ENCODE data around the gene PTPN1.
"Not testable (repeated sequence)": the region's sequence is repeated elsewhere in the genome, so short reads cannot be mapped to it uniquely, and the experiment has no call there.

The PTPN1 gene

DNA sequence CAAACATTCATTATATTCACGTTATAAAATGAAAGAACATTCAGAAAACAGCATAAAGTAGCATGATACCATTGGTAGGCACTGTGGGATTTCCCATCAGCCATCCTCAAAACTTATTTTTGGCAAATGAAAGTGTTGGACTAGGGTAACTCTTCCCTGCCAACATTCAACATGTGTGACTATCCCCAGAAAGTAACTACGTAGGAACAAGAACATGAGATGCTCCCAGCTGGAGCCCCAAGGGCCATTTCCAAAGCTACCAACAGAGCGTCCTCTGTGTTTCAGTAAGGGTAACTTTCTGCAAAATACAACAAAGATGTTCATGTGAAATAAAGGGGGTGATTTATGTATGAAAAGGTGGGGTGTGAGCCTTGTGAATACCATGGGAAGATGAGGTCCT lies 28.4 kb upstream of the PTPN1 start:
- DNase-seq (ENCODE audit: low read depth in 2 of 2) = no peak

DNA sequence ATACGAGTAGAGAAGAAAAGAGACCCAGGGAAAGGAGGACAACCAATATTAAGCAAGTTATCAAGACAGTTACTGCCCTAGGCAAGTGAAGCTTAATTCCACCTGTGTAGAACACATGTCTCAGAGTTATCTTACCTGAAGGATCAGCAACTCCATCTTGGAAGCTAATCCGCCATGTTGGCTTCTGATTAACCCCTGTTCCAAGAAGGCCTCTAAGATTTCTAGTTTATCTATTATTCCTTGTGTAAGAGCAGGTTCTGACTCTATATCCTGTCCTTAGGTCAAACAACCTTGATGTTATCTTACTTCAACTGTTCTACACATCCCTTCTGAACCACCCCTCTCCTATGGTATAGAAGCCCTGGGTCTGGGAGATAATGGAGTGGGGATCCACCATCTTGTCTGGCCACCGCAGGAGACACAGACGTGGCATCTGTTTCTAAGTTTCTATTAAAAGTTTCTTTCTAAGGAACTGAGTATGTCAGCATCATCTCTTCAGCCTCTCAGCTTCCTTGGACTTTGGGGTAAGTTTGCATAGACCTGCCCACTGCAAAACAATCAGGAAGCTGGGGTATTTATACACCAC lies 27.7 kb upstream of the PTPN1 start:
- no peak for DNase-seq (ENCODE audit: low read depth in 2 of 2)

DNA sequence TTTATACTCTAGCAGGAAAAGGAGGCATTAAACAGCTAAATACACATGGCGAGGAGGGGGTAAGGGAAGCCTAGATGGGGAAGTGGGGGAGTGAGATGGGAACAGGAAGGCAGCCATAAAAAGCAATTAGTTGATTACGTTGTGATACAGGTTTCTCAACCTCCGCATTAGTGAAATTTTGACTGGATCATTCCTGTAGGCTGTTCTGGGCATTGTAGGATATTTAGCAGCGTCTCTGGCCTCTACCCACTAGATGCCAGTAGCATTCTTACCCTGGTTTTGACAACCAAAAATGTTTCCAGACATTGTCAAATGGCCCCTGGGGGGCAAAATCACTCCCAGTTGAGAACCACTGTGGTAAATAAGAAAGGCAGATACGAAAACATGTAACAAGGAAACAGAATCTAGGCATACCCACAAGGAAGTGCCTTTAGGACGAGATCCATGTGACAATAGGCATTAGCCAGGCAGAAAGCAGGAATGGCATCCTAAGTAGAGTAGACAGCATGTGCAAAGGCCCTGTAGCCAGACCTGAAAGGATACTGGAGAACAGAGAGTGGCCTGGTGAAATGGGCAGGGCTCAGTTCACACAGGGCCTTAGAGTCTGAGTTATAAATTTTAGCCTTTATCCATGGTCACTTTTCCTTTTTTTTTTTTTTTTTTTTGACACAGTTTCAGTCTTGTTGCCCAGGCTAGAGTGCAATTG lies 25.8 kb upstream of the PTPN1 start:
- no peak for DNase-seq (ENCODE audit: low read depth in 2 of 2)

DNA sequence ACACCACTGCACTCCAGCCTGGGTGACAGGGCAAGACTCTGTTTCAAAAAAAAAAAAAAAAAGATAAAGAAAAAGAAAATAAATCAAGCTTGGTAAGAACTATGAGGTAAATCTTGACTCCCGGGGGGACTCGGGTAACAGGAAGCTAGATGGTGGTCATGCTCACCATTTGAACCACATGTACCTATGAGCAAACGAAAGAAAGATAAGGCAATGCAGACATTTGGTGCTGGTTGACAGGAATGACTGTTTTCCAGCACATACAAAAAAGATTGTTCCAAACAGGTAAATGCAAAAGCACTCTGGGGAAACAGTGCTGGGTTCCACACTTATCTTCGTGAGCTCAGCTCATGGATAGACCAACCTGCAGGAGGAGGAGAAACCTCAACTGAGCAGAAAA lies 22.8 kb upstream of the PTPN1 start:
- DNase-seq (ENCODE audit: low read depth in 2 of 2) = no peak

DNA sequence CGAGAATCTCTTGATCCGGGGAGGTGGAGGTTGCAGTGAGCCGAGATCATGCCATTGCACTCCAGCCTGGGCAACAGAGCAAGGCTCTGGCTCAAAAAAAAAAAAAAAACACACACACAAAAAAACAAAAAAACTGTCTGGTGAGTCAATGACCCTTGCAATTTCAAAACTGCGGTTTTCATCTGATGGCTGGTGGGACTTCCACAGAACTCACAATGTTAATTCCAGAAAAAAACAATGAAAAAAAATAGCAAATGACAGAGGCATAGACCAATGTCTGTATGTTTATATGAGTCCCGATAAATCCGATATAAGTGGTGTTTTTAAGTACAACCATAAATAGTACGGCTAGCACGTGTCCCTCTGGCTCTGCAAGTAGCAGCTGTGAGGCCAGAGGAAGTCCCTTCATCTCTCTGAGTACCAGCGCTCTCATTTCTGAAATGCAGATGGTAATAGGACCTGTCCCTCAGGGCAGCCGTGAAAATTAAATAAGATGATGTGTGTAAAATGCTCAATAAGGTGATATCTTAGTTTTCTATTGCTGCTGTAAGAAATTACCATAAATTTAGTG lies 21.9 kb upstream of the PTPN1 start:
- DNase-seq (ENCODE audit: low read depth in 2 of 2) = no peak

DNA sequence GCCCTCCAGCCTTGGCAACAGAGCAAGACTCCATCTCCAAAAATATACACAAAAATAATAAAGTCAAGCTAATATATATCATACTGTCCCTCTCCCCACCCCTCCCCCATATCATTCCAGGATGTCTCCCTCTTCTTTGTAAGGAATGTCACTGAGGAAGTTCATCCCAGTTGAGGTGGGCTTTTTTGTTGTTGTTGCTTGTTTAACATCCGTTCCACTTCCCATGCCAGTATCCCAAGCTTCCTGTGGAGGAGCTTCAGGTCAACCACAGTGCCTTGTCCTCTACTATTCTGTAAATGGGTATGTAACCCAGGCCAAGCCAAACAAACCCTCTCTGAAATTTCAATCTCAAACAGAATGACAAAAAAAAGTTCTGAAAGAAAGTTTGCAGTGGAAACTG lies 19.0 kb upstream of the PTPN1 start:
- no peak for DNase-seq (ENCODE audit: low read depth in 2 of 2)

DNA sequence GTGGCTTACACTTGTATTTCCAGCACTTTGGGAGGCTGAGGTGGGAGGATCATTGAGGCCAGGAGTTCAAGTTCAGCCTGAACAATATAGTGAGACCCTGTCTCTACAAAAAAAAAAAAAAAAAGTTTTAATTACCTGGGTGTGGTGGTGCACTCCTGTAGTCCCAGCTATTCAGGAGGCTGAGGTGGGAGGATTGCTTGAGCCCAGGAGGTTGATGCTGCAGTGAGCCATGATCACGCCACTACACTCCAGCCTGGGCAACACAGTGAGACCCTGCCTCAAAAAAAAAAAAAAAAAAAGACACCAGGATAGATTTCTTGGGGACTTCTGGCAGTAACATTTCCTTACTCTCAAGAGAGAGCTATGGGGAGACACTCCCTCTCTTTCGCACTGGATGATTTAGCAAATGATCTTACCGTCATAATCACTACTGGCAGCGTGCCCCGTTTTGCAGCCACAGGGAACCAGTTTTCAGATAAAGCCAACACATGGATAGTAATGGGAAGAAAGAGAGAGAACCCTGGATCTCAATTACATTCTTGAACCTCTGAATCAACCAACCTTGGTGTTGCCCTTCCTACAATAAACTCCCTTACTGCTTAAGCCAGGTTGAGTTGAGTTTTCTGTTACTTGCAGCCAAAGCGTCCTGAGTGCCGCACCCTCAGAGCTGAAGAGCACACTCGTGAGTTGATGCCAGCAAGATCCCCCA lies 18.1 kb upstream of the PTPN1 start:
- DNase-seq (ENCODE audit: low read depth in 2 of 2) = no peak

DNA sequence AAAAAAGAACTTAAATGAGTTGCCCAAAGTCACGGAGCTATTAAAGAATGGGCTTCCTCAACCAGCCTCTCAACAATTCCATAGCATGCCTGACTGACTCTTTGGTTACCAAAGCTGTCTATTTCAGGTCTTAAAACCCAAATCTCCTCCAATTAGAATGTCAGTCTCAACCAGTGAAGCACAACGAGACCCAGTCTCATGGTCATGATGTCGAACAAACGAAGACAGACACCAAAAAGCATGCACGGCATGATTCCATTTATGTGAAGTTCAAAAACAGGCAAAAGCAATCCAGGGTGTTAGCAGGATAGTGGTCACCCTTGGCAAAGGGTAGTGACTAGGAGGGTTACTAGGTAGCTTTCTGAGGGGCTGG lies 16.3 kb upstream of the PTPN1 start:
- no peak for DNase-seq (ENCODE audit: low read depth in 2 of 2)

DNA sequence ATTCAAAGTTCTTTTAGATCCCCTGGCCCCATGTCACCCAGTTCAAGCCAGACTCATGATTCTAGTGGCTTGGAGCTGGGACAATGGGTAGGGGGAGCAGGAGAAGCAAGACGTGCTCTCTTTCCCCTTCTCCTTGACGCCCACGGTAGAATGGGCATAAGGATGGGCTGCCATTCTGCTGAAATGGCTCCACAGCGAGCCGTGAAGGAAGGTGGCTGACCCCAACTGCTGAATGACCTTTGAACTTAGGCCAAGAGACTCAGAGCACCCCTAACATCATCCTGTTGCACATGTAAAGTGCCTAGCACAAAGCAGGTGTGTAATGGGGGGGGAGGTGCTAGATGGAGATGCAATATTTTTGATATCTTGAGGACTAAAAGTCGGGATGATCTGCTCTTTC lies 15.8 kb upstream of the PTPN1 start:
- DNase-seq (ENCODE audit: low read depth in 2 of 2) = no peak

DNA sequence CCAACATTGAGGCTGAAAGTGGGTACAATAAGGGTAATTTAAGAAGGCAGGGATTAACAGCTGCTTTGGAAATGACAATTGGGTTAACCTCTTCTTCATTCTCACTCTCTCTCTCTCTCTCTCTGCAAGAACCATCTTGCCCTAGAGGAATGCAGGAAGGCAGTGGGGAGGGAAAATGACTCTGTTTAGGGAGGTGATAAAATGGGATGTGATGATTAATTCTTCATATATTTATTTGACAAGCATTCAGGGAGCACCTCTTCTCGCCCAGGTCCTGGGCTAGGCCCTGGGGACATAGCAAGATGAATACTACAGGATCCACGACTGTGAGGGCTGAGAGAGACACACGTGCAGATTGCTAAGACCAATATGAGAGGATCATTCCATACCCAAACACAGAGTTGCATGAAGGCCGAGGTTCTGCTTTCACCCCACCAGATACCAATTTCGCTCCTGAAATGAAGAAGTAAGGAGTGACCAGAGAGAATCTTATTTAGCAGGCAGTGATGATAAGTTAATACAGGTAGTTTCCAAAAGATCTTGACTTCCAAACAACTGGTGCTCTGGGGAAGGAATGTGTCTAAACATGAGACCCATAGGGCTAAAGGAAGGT lies 13.3 kb upstream of the PTPN1 start:
- no peak for DNase-seq (ENCODE audit: low read depth in 2 of 2)

DNA sequence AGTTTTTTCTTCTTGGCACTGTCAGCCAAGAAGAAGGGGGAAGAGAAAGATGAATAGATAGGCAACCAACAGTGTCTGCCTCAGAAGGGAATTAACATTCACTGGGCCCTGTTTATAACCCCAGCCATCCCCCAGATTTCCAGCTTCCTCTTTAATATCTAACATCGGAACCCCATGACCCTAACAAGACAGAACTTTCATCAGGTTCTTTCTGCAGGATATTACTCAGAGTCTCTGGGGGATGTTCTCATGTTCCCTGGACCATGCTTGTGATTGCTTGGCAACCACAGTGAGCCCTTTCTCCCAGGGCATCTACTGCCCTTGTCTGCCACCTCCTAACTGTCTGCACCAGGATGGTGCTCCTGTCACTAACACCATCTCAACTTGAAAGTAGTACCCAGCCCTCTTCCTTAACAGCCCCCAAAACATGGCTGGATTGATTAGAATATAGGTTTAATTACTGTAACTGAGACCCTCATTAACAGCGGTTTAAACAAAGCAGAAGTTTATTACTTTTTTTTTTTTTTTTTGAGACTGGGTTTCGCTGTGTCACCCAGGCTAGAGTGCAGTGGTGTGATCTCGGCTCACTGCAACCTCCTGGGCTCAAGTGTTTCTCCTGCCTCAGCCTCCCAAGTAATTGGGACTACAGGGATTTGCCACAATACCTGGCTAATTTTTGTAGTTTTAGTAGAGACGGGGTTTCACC lies 12.0 kb upstream of the PTPN1 start:
- no peak for DNase-seq (ENCODE audit: low read depth in 2 of 2)

DNA sequence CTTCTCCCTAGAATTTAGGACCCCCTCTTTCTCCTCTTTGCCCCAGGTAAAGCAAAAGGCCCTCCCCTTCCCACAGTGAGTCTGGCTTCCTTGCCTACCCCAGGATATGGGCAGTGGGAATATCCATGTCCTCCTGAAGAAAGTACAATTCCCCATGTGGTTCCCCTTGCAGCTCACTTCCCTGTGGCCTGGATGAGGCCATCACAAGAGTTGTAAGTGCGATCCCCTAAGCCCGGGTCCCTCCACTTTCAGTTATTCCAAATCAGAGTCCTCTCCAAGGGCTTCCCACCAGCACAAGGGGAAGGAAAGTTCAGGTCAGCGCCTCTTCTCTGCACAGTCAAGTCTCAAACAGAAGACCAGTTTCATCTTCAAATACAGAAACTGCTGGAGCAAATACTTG lies 10.2 kb upstream of the PTPN1 start:
- no peak for DNase-seq (ENCODE audit: low read depth in 2 of 2)

DNA sequence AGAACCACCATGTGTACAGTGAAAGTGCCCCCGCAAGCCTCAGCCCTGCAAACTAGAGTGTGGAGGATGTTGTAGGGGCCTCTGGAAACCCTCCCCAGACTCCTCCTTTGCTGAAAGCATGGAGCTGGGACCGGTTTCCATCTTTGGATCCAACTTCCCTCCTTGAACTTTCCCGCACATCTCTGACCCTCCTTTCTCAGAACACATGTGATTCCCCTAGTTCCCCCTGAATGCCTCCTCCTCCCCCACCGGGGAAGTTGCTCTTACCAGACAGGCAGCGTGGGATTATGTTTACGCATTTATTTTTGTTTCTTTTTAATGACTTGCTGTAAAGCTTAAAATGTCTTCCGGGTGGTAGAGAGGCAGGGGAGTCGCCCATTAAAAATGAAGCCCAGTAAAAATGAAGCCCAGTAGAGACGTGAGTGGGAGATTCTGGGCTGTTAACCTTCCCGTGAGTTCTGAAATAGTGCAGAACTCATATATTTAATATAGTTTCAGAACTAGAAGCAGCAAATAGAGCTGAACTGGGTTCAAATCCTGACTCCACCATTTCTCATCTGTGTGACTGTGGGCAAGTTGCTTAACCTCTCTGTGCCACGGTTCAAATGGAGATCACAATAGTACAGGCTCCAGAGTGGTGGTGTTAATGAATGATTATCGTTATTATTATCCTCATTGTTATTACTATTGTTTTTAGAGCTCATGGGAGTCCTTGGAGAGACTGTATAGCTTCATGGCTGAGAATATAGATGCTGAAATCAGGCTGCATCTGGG lies 8.0 kb upstream of the PTPN1 start:
- no peak for DNase-seq (ENCODE audit: low read depth in 2 of 2)

DNA sequence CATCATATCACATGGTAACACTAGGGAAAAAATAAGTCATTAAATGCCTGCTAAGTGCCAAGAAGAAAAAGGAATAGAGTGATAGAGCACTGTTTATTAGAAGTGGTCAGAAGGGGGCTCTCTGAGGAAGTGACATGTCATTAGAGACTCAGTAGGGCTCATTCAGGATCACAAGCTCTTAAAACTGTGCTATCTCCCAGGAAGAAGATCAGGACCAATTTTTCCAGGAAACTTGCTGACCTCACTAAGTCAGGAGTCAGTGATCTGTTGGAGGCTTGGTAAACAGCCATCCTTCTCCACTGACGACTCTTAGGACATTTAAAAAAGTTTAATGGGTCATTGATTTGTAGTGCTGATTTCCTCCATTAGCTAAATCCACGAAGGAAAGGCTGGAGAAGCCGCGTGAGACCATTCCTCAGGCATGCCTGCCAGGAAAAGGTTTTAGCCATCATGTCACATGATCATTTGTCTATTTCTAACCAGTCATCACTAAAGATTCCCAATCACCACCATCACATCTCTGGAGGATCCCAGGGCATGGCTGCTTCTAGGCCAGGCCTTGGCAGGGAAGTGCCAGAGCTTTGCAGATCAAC lies 5.9 kb upstream of the PTPN1 start:
- DNase-seq (ENCODE audit: low read depth in 2 of 2) = no peak

DNA sequence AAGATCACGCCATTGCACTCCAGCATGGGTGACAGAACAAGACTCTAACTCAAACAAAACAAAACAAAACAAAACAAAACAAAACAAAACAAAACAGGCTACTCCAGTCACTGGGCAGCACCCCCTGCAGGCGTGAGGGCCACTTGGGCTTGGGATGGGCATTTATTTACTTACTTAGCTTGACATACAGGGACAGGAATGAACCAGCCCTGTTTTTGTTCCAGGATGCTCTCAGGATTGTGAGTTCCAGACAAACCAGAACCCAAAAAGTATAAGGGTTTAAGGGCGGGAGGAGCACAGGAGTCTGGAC lies 4.0 kb upstream of the PTPN1 start:
- no peak for DNase-seq (ENCODE audit: low read depth in 2 of 2)

DNA sequence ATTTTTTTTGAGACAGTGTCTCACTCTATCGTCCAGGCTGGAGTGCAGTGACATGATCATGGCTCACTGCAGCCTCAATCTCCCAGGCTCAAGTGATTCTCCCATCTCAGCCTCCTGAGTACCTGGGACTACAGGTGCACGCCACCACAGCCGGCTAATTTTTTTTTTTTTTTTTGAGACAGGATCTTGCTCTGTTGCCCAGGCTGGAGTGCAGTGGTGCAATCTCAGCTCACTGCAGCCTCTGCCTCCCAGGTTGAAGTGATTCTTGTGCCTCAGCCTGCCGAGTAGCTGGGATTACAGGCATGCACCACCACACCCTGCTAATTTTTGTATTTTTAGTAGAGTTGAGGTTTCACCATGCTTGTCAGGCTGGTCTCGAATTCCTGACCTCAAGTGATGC lies 2.4 kb upstream of the PTPN1 start:
- not testable (repeated sequence) for DNase-seq (ENCODE audit: low read depth in 2 of 2)

DNA sequence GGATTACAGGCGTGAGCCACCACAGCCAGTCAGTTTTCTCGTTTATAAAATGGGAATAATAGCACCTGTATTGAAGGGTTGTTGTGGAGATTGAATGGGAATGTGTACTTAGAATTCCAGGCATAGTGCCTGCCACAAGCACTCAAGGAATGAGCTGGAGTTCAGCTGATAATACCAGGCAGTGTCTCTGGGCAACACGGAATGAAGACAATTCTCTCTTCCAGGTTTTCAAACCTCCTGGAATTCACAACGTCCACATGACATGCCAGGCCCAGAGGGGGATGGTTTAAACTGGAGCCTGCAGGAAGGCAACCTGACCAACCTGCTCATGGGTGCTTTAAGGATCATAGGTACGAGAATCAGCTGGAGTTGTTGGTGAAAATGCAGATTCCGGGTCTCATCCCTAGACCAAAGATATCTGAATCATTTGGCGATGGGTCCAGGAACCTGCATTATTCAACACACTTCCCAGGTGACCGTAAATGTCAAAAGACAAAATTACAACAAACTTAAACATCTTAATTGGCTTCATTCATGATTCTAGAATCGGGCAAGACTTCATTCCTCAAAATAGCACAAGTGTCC lies 1.9 kb upstream of the PTPN1 start:
- no peak for DNase-seq (ENCODE audit: low read depth in 2 of 2)

DNA sequence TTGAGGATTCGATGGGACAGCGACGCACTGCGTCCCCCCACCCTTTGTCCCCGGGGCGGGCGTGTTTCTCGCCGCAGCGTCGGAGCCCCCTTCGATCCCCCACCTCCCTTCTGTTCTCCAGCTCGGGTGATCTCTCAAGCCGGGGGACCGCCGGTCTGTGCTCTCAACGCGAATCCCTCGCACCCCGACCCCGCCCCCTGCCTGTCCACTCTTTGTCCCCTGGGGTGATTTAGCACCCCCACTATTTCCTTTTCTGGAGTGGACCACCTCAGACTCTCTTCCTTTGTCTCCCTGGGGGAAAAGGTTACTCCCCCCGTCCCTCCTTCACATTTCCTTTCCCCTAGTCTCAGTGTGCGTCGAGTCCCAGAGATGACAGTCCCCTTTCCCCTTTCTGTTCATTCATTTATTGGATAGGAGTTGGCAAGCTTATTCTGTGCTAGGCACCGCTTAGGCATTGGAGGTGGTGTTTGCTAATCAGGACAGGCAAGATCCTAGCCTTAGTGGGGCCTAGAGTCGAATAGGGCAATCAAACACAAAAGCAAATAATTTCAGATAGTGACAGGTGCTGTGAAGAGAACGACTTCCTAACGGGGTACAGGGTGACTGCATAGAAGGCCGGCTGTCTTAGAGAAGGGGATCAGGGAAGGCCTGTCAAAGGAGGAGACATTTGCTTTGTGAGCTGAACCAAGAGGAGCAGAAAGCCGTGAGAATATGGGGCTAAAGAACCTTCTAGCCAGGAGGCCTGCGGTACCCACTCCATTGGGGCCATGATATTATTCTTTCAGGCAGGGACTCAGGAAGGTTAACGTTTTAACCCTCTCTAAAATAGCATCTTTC lies 741 bp downstream of the PTPN1 start:
- DNase-seq (ENCODE audit: low read depth in 2 of 2) = no peak

DNA sequence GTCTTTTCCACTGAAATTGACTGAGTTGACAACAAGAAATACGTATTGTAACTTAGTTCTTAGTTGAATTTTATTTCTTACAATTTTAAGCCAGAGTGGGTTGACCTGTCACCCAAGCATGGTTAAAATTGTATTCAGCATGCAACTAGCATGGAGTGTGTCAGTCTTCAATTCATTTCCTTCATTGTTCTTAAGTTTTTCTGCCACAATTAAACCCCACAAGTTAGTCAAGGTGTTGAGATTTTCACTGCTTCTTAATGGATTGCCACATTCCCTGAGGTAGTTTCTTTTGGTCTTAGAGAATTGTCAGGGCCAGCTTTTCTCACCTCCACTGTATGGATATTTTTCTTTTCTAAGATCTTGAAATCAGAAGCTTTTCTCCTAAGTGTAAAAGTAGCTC lies 2.1 kb downstream of the PTPN1 start:
- DNase-seq (ENCODE audit: low read depth in 2 of 2) = no peak

All from fibroblast of skin of left quadriceps (primary cell).